ENCODE data around the gene EFEMP2. TPM values are rescaled to one million over a fixed set of nuclear protein-coding genes. Genes with fewer than 3 reads are reported as not detected.
A peak's percentile ranks its signal among the peaks of the same experiment; 100 is the strongest.

The EFEMP2 gene
- total and polyA plus RNA-seq, 2 donors (not counting 3 experiments of a cell fraction or from before 2014, with no cell fraction given): 81.7 to 207 TPM

DNA sequence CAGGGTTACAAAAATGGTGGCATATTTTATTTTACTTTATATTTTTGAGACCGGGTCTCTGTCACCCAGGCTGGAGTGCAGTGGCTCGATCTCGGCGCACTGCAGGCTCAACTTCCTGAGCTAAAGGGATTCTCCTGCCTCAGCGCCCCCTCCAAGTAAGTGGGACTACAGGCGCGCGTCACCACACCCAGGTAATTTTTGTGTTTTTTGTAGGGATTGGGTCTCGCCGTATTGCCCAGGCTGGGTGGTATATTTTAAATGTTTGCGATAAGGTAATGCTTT lies 28.2 kb upstream of the EFEMP2 start:
- ChIA-PET CTCF (interaction anchor here (1.0 to 6.2 kb wide), 4 partner anchors 11 to 16 kb away, joined by 4 to 69 read pairs (median 15); partner anchors contain the start of genes CCDC85B and FIBP), POLR2A (interaction anchor here (0.8 to 4.2 kb wide), 7 partner anchors 10 to 17 kb away, joined by 4 to 29 read pairs (median 6); partner anchors contain the start of genes CCDC85B and FIBP)
- Histone ChIP-seq H3K9me3 (replicated peaks; ENCODE audit: control insufficient read depth, insufficient read depth, low read length) (no peaks in the 10 kb centered on the region), H3K27ac (ENCODE audit: insufficient read depth, low read depth, low read length) (peak overlapping the region; percentile 50), H3K9ac (replicated peaks; ENCODE audit: extremely low read depth, insufficient read depth, low read length) (peak overlapping the region; percentile 48), H3K27me3 (ENCODE audit: control insufficient read depth in 2 of 2, insufficient read depth in 2 of 2, low read length in 2 of 2) (no peaks in the 10 kb centered on the region), H3K79me2 (ENCODE audit: control insufficient read depth, insufficient read depth, low read length) (peaks cover 41% of the 10 kb centered on the region), H3K4me2 (ENCODE audit: insufficient read depth, low read length) (peak overlapping the region; percentile 56), H3K9me1 (replicated peaks; ENCODE audit: control insufficient read depth, extremely low read depth, insufficient read depth, low read length) (no peaks in the 10 kb centered on the region), H3K36me3 (ENCODE audit: control insufficient read depth in 2 of 2, extremely low read depth in 1 of 2, insufficient read depth in 2 of 2, low read length in 2 of 2) (peaks cover 1 to 2% of the 10 kb centered on the region in 2 experiments), H2AFZ (ENCODE audit: low read depth, low read length) (no peak overlapping the region), H3K4me1 (ENCODE audit: control insufficient read depth, extremely low read depth, insufficient read depth, low read length) (peaks cover 34% of the 10 kb centered on the region), H3K4me3 (replicated peaks in 1 of 3; ENCODE audit: insufficient read depth in 1 of 3, low read depth in 1 of 3, low read length in 3 of 3) (no peak overlapping the region), H4K20me1 (replicated peaks; ENCODE audit: control insufficient read depth, extremely low read depth, insufficient read depth, low read length) (no peaks in the 10 kb centered on the region)
- dilution Hi-C loops (cut with MboI; ENCODE audit: extremely low pct_ligation_motif_present, low sequenced_read_pairs) (no loop called here), intact Hi-C loops (cut with micrococcal nuclease) (loop anchor here (1.0 kb wide), 1 partner anchor 14 kb away; no protein-coding TSS in a partner anchor)
- FAIRE-seq (no peak), DNase-seq (ENCODE audit: low read depth, low spot score) (no peak)
- no TSS peak for BruUV-seq (replicated peaks)
- no peak for TF ChIP-seq POLR2AphosphoS5 (IDR thresholded peaks at IDR 0.05; ENCODE audit: insufficient read depth, low read depth, low read length)
- no peak for TF ChIP-seq FOS (IDR thresholded peaks at IDR 0.05; ENCODE audit: borderline replicate concordance, insufficient read depth, low read length)
- TF ChIP-seq, protein P1, sequence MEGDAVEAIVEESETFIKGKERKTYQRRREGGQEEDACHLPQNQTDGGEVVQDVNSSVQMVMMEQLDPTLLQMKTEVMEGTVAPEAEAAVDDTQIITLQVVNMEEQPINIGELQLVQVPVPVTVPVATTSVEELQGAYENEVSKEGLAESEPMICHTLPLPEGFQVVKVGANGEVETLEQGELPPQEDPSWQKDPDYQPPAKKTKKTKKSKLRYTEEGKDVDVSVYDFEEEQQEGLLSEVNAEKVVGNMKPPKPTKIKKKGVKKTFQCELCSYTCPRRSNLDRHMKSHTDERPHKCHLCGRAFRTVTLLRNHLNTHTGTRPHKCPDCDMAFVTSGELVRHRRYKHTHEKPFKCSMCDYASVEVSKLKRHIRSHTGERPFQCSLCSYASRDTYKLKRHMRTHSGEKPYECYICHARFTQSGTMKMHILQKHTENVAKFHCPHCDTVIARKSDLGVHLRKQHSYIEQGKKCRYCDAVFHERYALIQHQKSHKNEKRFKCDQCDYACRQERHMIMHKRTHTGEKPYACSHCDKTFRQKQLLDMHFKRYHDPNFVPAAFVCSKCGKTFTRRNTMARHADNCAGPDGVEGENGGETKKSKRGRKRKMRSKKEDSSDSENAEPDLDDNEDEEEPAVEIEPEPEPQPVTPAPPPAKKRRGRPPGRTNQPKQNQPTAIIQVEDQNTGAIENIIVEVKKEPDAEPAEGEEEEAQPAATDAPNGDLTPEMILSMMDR (IDR thresholded peaks at IDR 0.05; ENCODE audit: extremely low read depth in 1 of 2, insufficient read depth in 1 of 2, low read depth in 1 of 2, low read length in 2 of 2): no peak
- no peak for TF ChIP-seq JUN (IDR thresholded peaks at IDR 0.05; ENCODE audit: borderline replicate concordance, insufficient read depth, insufficient read length, low read depth)
- no peak for TF ChIP-seq MYC (IDR thresholded peaks at IDR 0.05; ENCODE audit: low read depth, low read length)
- no peak for TF ChIP-seq POLR2A (IDR thresholded peaks at IDR 0.05; ENCODE audit: low read depth, low read length)
- TF ChIP-seq EZH2 (IDR thresholded peaks at IDR 0.05; ENCODE audit: borderline replicate concordance, low read depth, low read length, severe bottlenecking): no peak
- no peak for TF ChIP-seq GATA2 (IDR thresholded peaks at IDR 0.05; ENCODE audit: insufficient read depth, insufficient read length, low read depth, low read length)
- TF ChIP-seq MAX (IDR thresholded peaks at IDR 0.05; ENCODE audit: insufficient read depth, insufficient read length): no peak
